WTC11 (cell line): ENCODE data around the gene FYN.

Experiments used
- CREM ChIP-seq: sonication (generic); formaldehyde crosslinking; IDR thresholded peaks from 2 replicates; pipeline ENCODE4 v1.8.1; 2022; ENCODE audit warnings: mild to moderate bottlenecking, missing genetic modification reagents, moderate library complexity
- JUN ChIP-seq: sonication (generic); formaldehyde crosslinking; IDR thresholded peaks from 2 replicates; pipeline ENCODE4 v1.8.0; 2023; ENCODE audit warnings: mild to moderate bottlenecking, missing genetic modification reagents
- RELA ChIP-seq: sonication (generic); formaldehyde crosslinking; IDR thresholded peaks from 2 replicates; pipeline ENCODE4 v1.8.1; 2022; ENCODE audit warnings: missing genetic modification reagents, mild to moderate bottlenecking, borderline replicate concordance
- TF ChIP-seq, protein P1 (sequence below): fragments of 200-600 bp; IDR thresholded peaks from 2 replicates; pipeline ENCODE4 v1.8.0; 2022; ENCODE audit warnings: antibody characterized with exemption
- TF ChIP-seq, protein P2 (sequence below): sonication (generic); formaldehyde crosslinking; IDR thresholded peaks from 2 replicates; pipeline ENCODE4 v1.8.0; 2023; ENCODE audit warnings: mild to moderate bottlenecking, missing genetic modification reagents
- TF ChIP-seq, protein P3 (sequence below): sonication (generic); formaldehyde crosslinking; IDR thresholded peaks from 2 replicates; pipeline ENCODE4 v1.8.0; 2023; ENCODE audit warnings: missing genetic modification reagents
- TF ChIP-seq, protein P4 (sequence below): sonication (generic); formaldehyde crosslinking; IDR thresholded peaks from 2 replicates; pipeline ENCODE4 v1.8.0; 2022; ENCODE audit warnings: mild to moderate bottlenecking, missing genetic modification reagents
- TF ChIP-seq, protein P5 (sequence below): sonication (generic); formaldehyde crosslinking; IDR thresholded peaks from 2 replicates; pipeline ENCODE4 v1.8.1; 2023; ENCODE audit warnings: mild to moderate bottlenecking, missing genetic modification reagents

DNA sequence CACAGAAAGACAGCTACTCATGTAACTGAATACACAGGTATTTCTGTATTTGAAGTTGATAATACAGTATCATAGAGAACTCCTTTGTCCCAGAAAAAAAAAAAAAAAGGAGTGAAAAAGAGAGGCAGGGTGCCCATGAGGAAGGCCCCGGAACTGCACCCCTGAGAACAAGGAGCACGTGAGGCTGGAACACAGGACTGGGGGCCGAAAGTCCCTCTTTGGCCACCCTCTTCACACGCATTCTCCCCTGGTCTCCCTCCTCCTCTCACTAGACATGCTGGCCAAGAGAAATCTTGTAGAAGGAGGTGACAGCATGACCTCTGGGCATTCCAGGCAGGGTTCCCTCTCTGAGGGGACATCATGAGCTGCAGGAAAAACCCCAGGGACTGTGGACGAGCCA lies 204.8 kb downstream of the FYN start:
- TF ChIP-seq RELA (CRISPR knock-in tag) (no peak), CREM (CRISPR knock-in tag) (no peak), JUN (no peak)
- TF ChIP-seq, protein P1, sequence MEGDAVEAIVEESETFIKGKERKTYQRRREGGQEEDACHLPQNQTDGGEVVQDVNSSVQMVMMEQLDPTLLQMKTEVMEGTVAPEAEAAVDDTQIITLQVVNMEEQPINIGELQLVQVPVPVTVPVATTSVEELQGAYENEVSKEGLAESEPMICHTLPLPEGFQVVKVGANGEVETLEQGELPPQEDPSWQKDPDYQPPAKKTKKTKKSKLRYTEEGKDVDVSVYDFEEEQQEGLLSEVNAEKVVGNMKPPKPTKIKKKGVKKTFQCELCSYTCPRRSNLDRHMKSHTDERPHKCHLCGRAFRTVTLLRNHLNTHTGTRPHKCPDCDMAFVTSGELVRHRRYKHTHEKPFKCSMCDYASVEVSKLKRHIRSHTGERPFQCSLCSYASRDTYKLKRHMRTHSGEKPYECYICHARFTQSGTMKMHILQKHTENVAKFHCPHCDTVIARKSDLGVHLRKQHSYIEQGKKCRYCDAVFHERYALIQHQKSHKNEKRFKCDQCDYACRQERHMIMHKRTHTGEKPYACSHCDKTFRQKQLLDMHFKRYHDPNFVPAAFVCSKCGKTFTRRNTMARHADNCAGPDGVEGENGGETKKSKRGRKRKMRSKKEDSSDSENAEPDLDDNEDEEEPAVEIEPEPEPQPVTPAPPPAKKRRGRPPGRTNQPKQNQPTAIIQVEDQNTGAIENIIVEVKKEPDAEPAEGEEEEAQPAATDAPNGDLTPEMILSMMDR, result no peak; the same call in 1 of the 2 replicates
- TF ChIP-seq, protein P2, sequence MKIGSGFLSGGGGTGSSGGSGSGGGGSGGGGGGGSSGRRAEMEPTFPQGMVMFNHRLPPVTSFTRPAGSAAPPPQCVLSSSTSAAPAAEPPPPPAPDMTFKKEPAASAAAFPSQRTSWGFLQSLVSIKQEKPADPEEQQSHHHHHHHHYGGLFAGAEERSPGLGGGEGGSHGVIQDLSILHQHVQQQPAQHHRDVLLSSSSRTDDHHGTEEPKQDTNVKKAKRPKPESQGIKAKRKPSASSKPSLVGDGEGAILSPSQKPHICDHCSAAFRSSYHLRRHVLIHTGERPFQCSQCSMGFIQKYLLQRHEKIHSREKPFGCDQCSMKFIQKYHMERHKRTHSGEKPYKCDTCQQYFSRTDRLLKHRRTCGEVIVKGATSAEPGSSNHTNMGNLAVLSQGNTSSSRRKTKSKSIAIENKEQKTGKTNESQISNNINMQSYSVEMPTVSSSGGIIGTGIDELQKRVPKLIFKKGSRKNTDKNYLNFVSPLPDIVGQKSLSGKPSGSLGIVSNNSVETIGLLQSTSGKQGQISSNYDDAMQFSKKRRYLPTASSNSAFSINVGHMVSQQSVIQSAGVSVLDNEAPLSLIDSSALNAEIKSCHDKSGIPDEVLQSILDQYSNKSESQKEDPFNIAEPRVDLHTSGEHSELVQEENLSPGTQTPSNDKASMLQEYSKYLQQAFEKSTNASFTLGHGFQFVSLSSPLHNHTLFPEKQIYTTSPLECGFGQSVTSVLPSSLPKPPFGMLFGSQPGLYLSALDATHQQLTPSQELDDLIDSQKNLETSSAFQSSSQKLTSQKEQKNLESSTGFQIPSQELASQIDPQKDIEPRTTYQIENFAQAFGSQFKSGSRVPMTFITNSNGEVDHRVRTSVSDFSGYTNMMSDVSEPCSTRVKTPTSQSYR (CRISPR knock-in tag), result no peak
- TF ChIP-seq, protein P3, sequence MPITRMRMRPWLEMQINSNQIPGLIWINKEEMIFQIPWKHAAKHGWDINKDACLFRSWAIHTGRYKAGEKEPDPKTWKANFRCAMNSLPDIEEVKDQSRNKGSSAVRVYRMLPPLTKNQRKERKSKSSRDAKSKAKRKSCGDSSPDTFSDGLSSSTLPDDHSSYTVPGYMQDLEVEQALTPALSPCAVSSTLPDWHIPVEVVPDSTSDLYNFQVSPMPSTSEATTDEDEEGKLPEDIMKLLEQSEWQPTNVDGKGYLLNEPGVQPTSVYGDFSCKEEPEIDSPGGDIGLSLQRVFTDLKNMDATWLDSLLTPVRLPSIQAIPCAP (CRISPR knock-in tag), result no peak
- TF ChIP-seq, protein P4, sequence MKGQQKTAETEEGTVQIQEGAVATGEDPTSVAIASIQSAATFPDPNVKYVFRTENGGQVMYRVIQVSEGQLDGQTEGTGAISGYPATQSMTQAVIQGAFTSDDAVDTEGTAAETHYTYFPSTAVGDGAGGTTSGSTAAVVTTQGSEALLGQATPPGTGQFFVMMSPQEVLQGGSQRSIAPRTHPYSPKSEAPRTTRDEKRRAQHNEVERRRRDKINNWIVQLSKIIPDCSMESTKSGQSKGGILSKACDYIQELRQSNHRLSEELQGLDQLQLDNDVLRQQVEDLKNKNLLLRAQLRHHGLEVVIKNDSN, result no peak
- TF ChIP-seq, protein P5, sequence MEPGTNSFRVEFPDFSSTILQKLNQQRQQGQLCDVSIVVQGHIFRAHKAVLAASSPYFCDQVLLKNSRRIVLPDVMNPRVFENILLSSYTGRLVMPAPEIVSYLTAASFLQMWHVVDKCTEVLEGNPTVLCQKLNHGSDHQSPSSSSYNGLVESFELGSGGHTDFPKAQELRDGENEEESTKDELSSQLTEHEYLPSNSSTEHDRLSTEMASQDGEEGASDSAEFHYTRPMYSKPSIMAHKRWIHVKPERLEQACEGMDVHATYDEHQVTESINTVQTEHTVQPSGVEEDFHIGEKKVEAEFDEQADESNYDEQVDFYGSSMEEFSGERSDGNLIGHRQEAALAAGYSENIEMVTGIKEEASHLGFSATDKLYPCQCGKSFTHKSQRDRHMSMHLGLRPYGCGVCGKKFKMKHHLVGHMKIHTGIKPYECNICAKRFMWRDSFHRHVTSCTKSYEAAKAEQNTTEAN, result no peak
